RPMI7951 (cell line): ENCODE data around the gene SLC1A4. TPM values are rescaled to one million over a fixed set of nuclear protein-coding genes. Genes with fewer than 3 reads are reported as not detected.

Source experiments
- DNase-seq: peaks from one replicate; pipeline ENCODE4 v3.0.0-alpha.2; 2012; ENCODE audit warnings: low read depth
- total RNA-seq: library from RNA; depleted of rRNA; stranded (reverse); fragments of >200 nt; shearing (Covaris generic); gene quantifications from 2 replicates; pipeline ENCODE4 v1.2.3, GENCODE V29; 2014; rRNA removed

Gene SLC1A4
- total RNA-seq, 1 experiment from 2014 or later: 17.1 TPM

DNA sequence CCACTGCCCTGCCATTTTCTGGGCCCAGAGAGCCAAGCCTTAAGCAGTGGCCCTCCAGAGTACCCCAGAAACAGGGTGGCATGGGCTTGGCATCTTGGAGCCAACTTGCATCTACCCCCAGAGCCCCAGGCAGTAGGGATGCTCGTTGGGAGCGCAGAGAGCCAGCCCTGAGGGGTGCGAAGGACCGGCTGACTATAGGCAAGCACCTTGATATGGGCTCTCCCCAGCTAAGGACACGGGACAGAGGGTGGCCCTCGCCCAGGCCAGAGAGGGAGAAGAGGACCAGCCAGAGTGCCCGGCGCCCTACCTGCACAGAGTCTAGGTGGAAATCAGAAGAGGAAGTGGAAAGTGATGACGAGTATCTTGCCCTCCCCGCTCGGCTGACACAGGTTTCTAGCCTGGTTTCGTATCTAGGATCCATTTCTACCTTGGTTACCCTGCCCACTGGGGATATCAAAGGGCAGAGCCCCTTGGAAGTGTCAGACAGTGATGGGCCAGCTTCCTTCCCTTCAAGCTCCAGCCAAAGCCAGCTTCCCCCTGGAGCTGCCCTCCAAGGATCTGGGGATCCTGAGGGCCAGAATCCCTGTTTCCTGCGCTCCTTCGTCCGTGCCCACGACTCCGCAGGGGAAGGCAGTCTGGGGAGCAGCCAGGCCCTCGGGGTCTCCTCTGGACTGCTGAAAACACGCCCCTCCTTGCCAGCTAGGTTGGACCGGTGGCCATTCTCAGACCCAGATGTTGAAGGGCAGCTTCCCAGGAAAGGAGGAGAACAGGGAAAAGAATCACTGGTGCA is 83.2 kb downstream of the SLC1A4 start:
- no peak for DNase-seq

Other genes with a start within 250 kb of the SLC1A4 start
- 5.2 and 5.6 TPM in 2 replicates for gene CEP68, start 67.0 kb downstream of the SLC1A4 start, total RNA-seq
- 132 and 168 TPM in 2 replicates for gene RAB1A, start 140.7 kb downstream of the SLC1A4 start, total RNA-seq
- 85.8 and 98.8 TPM in 2 replicates for gene ACTR2, start 238.4 kb downstream of the SLC1A4 start, total RNA-seq